WI38 (cell line): ENCODE measurements around the gene MAMDC4.
"Not testable (repeated sequence)": the region's sequence is repeated elsewhere in the genome, so short reads cannot be mapped to it uniquely, and the experiment has no call there.

Experiments
- H3K4me3 ChIP-seq: 2 replicates; pipeline ENCODE4 v1.5.1; 2011; ENCODE audit warnings: low read depth, mild to moderate bottlenecking, control low read depth, low read length
- TF ChIP-seq, protein P1 (sequence below): IDR thresholded peaks from 2 replicates; pipeline ENCODE4 v1.5.1; 2012; ENCODE audit warnings: low read depth, mild to moderate bottlenecking, control low read depth, low read length

The MAMDC4 gene

DNA sequence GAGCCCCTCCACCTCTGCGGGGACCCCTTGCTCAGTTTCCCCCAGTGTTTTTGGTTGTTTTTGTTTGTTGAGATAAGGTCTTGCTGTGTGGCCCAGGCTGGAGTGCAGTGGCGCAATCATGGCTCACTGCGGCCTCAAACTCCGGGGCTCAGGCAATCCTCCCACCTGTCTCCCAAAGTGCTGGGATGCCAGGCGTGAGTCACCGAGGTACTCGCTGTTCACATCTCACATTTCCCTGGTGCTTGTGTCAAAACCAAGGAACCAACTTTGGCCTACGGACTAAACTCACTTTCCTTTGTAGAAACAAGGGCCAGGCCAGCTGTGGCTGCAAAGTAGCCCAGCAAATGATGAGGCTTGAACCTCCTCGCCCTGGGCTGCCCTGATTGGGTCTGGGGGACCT, 19.6 kb upstream of the MAMDC4 start:
- TF ChIP-seq, protein P1, sequence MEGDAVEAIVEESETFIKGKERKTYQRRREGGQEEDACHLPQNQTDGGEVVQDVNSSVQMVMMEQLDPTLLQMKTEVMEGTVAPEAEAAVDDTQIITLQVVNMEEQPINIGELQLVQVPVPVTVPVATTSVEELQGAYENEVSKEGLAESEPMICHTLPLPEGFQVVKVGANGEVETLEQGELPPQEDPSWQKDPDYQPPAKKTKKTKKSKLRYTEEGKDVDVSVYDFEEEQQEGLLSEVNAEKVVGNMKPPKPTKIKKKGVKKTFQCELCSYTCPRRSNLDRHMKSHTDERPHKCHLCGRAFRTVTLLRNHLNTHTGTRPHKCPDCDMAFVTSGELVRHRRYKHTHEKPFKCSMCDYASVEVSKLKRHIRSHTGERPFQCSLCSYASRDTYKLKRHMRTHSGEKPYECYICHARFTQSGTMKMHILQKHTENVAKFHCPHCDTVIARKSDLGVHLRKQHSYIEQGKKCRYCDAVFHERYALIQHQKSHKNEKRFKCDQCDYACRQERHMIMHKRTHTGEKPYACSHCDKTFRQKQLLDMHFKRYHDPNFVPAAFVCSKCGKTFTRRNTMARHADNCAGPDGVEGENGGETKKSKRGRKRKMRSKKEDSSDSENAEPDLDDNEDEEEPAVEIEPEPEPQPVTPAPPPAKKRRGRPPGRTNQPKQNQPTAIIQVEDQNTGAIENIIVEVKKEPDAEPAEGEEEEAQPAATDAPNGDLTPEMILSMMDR: no peak
- H3K4me3 ChIP-seq: no peak overlapping the region

DNA sequence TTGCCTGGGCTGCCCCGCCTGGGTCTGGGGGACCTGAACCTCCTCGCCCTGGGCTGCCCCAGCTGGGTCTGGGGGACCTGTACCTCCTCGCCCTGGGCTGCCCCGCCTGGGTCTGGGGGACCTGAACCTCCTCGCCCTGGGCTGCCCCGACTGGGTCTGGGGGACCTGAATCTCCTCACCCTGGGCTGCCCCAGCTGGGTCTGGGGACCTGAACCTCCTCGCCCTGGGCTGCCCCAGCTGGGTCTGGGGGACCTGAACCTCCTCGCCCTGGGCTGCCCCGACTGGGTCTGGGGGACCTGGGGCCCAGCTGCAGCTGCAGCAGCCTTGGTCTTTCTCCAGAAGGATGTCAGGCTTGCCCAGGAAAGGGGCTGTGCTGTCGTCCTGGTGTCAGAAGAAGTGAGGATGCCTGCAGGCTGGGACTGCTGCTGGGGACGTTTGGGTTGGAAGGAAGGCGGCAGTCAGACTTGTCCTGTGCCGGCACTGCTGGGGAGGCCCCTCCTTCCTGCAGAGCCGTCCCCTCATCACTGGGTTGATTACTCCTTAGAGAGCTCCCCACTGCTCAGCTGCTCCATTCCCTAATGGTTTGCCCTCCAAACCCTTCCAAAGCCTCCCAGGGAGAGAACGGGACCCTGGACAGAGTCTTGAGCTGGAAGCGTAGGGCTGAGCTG, 18.6 kb upstream of the MAMDC4 start:
- H3K4me3 ChIP-seq: not testable (repeated sequence)

GRCh38 chr9:136835162-136835931, 16.8 kb upstream of the MAMDC4 start:
- TF ChIP-seq, protein P1: no peak
- no peak overlapping the region for H3K4me3 ChIP-seq

DNA sequence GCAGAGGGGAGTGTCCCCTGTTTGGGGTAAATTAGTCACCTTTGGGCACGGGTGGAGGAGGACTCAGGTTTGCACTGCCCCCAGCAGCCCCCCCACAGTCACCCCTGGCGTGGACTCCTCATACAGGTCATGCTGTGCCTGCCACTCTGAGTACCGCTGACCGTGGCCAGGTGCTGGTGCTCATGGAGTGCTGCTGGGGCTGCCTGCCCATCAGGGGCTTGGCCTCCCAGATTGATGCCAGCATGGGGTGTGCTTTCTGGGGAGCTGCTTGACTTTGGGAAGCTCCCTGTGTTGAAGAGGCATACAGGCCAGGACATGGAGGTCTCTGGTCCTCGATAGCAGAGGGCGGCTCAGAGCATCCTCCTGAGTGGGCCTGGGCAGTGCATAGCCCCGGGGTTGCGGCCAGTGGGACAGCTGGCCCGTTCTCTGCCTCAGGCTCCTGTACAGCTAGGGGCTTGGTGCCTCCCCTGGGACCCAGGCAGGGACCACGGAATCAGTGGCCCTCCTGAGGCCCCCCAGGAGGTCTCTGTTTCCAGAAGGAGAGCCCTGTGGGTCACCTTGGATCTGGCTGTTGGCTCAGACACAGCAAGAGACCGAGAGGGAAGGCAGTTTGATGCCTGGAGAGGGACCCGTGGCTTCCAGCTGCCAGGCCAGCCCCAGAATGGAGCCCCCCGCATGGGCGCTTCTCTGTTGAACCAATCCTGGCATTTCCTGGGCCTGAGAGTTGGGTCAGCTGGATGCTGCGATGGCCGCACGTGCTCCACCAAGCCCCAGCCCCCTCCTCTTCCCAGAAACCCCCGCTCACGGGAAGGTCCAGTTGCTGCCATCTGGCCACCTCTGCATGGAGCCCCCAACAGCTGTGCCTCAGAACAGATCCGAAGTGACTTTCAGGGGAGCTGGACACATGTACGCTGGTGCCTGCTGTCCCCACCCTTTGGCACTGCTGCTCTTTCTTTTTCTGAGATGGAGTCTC, 15.9 kb upstream of the MAMDC4 start:
- TF ChIP-seq, protein P1: no peak
- H3K4me3 ChIP-seq: no peak overlapping the region

DNA sequence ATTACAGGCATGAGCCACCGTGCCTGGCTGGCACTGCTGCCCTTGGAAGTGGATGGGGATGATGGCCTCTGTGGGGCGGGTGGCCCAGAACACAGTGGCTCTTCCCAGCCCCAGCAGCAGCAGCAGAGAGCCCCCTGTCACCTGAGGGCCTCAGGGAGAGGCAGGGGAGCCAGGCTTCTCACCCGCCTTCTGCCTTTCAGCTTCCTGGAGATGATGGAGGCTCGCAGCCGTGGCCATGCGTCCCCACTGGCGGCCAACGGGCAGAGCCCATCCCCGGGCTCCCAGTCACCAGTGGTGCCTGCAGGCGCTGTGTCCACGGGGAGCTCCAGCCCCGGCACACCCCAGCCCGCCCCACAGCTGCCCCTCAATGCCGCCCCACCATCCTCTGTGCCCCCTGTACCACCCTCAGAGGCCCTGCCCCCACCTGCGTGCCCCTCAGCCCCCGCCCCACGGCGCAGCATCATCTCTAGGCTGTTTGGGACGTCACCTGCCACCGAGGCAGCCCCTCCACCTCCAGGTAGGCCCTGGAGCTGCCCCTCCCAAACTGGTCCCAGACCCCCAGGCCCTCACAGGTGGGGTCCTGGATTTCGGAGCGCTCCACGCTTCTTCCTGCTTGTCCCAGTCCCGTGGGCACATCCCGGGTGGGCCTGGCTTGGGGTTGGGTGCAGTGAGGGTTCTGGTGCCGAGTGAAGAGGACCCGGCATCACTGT, 14.8 kb upstream of the MAMDC4 start:
- no peak overlapping the region for H3K4me3 ChIP-seq
- TF ChIP-seq, protein P1: no peak

GRCh38 chr9:136837856-136838277, 14.3 kb upstream of the MAMDC4 start:
- H3K4me3 ChIP-seq: not testable (repeated sequence)

DNA sequence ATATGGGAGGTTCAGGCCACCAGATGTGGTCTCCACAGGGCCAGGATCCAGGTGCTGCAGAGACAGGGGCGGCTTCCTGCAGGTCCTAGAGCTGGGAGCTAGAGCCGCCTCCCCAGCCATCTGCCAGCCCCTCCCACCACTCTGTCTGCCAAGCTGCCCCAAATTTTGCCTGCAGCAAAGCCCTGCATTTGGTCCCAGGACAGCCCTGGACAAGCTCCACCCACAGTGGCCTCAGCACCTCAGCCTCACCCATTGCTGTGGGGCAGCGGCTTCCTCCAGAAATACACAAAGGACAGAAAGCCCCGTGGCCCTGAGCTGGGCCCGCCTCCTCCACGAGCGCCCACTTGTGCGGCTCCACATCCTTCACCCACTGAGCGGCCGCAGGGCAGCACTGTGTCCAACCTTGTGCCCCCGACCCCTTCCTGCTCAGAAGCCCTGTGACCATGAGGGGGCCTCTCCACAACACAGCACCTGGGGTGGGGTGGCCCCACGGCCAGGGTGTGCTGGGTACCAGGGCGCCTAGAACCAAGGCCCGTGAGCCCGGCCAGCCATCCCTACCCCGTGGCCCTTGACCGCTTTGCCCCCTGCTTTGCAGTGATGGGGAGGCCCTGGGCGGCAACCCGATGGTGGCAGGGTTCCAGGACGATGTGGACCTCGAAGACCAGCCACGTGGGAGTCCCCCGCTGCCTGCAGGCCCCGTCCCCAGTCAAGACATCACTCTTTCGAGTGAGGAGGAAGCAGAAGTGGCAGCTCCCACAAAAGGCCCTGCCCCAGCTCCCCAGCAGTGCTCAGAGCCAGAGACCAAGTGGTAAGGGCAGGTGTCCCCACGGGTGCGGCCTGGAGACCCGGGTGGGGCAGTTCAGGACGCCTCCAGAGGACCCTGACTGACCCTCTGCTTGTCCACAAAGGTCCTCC, 13.6 kb upstream of the MAMDC4 start:
- TF ChIP-seq, protein P1: no peak

More for the DNA sequence above, 13.6 kb upstream of the MAMDC4 start:
- no peak overlapping the region for H3K4me3 ChIP-seq
